ENCODE measurements around the gene FERMT1.

GRCh38 chr20:6091661-6092060, 31.2 kb downstream of the FERMT1 start:
- no peak for TF ChIP-seq EZH2 (optimal IDR thresholded peaks at IDR 0.05; ENCODE audit: low read depth, low read length)
- no peak for TF ChIP-seq CTCF (IDR thresholded peaks at IDR 0.05; ENCODE audit: low read length)
